Endodermal cell (in vitro differentiated cells): ENCODE results near the gene CHI3L1. TPM values are rescaled to one million over a fixed set of nuclear protein-coding genes. Genes with fewer than 3 reads are reported as not detected.

Experiments used
- DNase-seq: peaks from one replicate; pipeline ENCODE4 v3.0.0-alpha.2; 2017
- H3K27ac ChIP-seq: 2 replicates; pipeline ENCODE4 v1.5.1; 2013; ENCODE audit warnings: mild to moderate bottlenecking, low read depth, low read length, moderate library complexity
- H3K27me3 ChIP-seq: 2 replicates; pipeline ENCODE4 v1.6.1; 2013; ENCODE audit warnings: mild to moderate bottlenecking, low read length, moderate library complexity; ENCODE audit not compliant: insufficient read depth, control insufficient read depth, poor library complexity, severe bottlenecking
- H3K36me3 ChIP-seq: 2 replicates; pipeline ENCODE4 v1.7.0; 2013; ENCODE audit warnings: mild to moderate bottlenecking, low read length, moderate library complexity; ENCODE audit not compliant: control insufficient read depth, insufficient read depth
- H3K4me1 ChIP-seq: one replicate; pipeline ENCODE4 v1.7.0; 2013; ENCODE audit warnings: low read length; ENCODE audit not compliant: control insufficient read depth, insufficient read depth
- H3K4me3 ChIP-seq: 2 replicates; pipeline ENCODE4 v1.5.1; 2013; ENCODE audit warnings: mild to moderate bottlenecking, low read length, moderate library complexity
- H3K9ac ChIP-seq: 2 replicates; pipeline ENCODE4 v1.6.1; 2013; ENCODE audit warnings: mild to moderate bottlenecking, low read length, moderate library complexity; ENCODE audit not compliant: poor library complexity, severe bottlenecking; ENCODE audit errors: extremely low read depth
- H3K9me3 ChIP-seq: 2 replicates; pipeline ENCODE4 v1.6.1; 2013; ENCODE audit warnings: mild to moderate bottlenecking, low read length, moderate library complexity; ENCODE audit not compliant: control insufficient read depth
- H3K27ac Mint-ChIP-seq: 2 replicates; pipeline ENCODE4 v1.8.0; 2020; ENCODE audit warnings: mixed read lengths
- H3K27me3 Mint-ChIP-seq: 2 replicates; pipeline ENCODE4 v1.8.0; 2021; ENCODE audit warnings: mild to moderate bottlenecking, mixed read lengths; ENCODE audit not compliant: insufficient read depth
- H3K36me3 Mint-ChIP-seq: 2 replicates; pipeline ENCODE4 v1.8.0; 2020; ENCODE audit warnings: low read depth, mixed read lengths
- H3K4me1 Mint-ChIP-seq: 2 replicates; pipeline ENCODE4 v1.8.0; 2020; ENCODE audit warnings: mixed read lengths
- H3K4me3 Mint-ChIP-seq: 2 replicates; pipeline ENCODE4 v1.8.0; 2020; ENCODE audit warnings: mild to moderate bottlenecking, moderate library complexity, mixed read lengths
- H3K9me3 Mint-ChIP-seq: 2 replicates; pipeline ENCODE4 v1.8.0; 2020; ENCODE audit warnings: mild to moderate bottlenecking, mixed read lengths
- CTCF ChIP-seq: fragments of 200-600 bp; sonication (generic); conservative IDR thresholded peaks from 2 replicates; pipeline ENCODE4 v1.5.0; 2021; ENCODE audit warnings: antibody characterized with exemption, mild to moderate bottlenecking
- WGBS, 2 experiments: methylation state at CpG; one replicate each; pipeline versions ENCODE4 v1.1.5 to v1.1.7; 2013; ENCODE audit warnings: missing lambda C conversion rate in 2 of 2, mixed read lengths in 1 of 2; ENCODE audit not compliant: insufficient coverage in 1 of 2, insufficient read length in 1 of 2; 5-methylcytosine and 5-hydroxymethylcytosine counted together
- total RNA-seq, 2 donors: library from RNA; stranded (reverse); fragmentation: NEBNext Ultra II Directional in 1 of 2; extraction: Animal tissue kit (Norgen Biotek cat#: 25700) in 1 of 2; gene quantifications; 2 replicates in 1 of 2; 3 replicates in 1 of 2; pipeline ENCODE4 v1.2.1, GENCODE V29; 2021

CHI3L1 gene
- total RNA-seq, 2 donors from 2014 or later, result 0.18 to 1.1 TPM

GRCh38 chr1:203172184-203173010 is 14.1 kb downstream of the CHI3L1 start:
- H3K27ac ChIP-seq, result no peak overlapping the region
- Mint-ChIP-seq H3K27me3 (no peaks in the 10 kb centered on the region), H3K4me3 (no peak overlapping the region), H3K4me1 (peaks cover 18% of the 10 kb centered on the region), H3K9me3 (no peaks in the 10 kb centered on the region), H3K36me3 (no peaks in the 10 kb centered on the region), H3K27ac (no peak overlapping the region)
- no peaks in the 10 kb centered on the region for H3K9me3 ChIP-seq
- no peak overlapping the region for H3K9ac ChIP-seq
- DNase-seq, result peak; percentile 95
- 68 to 75% methylated on average over 6 to 8 of the region's 8 CpGs for WGBS, 2 experiments
- no peaks in the 10 kb centered on the region for H3K36me3 ChIP-seq
- peaks cover 5% of the 10 kb centered on the region for H3K4me1 ChIP-seq
- H3K27me3 ChIP-seq, result no peaks in the 10 kb centered on the region
- peak; percentile 98 for TF ChIP-seq CTCF
- H3K4me3 ChIP-seq, result no peak overlapping the region

GRCh38 chr1:203171341-203172183 is 14.9 kb downstream of the CHI3L1 start:
- Mint-ChIP-seq H3K9me3 (no peaks in the 10 kb centered on the region), H3K27me3 (no peaks in the 10 kb centered on the region), H3K36me3 (no peaks in the 10 kb centered on the region), H3K27ac (no peak overlapping the region), H3K4me1 (peaks cover 11% of the 10 kb centered on the region), H3K4me3 (no peak overlapping the region)
- no peaks in the 10 kb centered on the region for H3K36me3 ChIP-seq
- no peak for TF ChIP-seq CTCF
- H3K4me1 ChIP-seq, result peaks cover 2% of the 10 kb centered on the region
- WGBS, 2 experiments, result 95 to 96% methylated on average over 18 to 22 of the region's 22 CpGs
- DNase-seq, result peak; percentile 41
- no peak overlapping the region for H3K9ac ChIP-seq
- H3K27ac ChIP-seq, result no peak overlapping the region
- no peaks in the 10 kb centered on the region for H3K9me3 ChIP-seq
- H3K27me3 ChIP-seq, result no peaks in the 10 kb centered on the region
- no peak overlapping the region for H3K4me3 ChIP-seq

- 90 to 91% methylated on average over 8 of the region's 8 CpGs for WGBS, 2 experiments
- no peaks in the 10 kb centered on the region for H3K27me3 ChIP-seq
- no peak overlapping the region for H3K9ac ChIP-seq
- Mint-ChIP-seq H3K4me3 (no peak overlapping the region), H3K27ac (no peak overlapping the region), H3K36me3 (no peaks in the 10 kb centered on the region), H3K4me1 (peaks cover 9% of the 10 kb centered on the region), H3K9me3 (no peaks in the 10 kb centered on the region), H3K27me3 (peaks cover under 1% of the 10 kb centered on the region)
- no peak overlapping the region for H3K27ac ChIP-seq
- H3K4me1 ChIP-seq, result peaks cover 2% of the 10 kb centered on the region
- no peaks in the 10 kb centered on the region for H3K36me3 ChIP-seq
- TF ChIP-seq CTCF, result no peak
- no peak for DNase-seq
- H3K4me3 ChIP-seq, result no peak overlapping the region
- no peaks in the 10 kb centered on the region for H3K9me3 ChIP-seq
These were observed 15.7 kb downstream of the CHI3L1 start for GRCh38 chr1:203170625-203171330.
